Fibroblast of lung (primary cell): ENCODE data around the gene FAM13C.

Source experiments
- EZH2 ChIP-seq: IDR thresholded peaks from 2 replicates; pipeline ENCODE4 v1.5.1; 2012; ENCODE audit warnings: low read length, control low read depth, mild to moderate bottlenecking; ENCODE audit errors: missing control alignments
- TF ChIP-seq, protein P1 (sequence below), 2 donors: IDR thresholded peaks in 1 of 2; conservative IDR thresholded peaks in 1 of 2; 1 replicate in 1 of 2; 2 replicates in 1 of 2; pipeline ENCODE4 v1.5.1; 2011 to 2012; ENCODE audit warnings: low read length in 2 of 2, control low read depth in 1 of 2, inconsistent platforms in 1 of 2, low read depth in 1 of 2, mild to moderate bottlenecking in 1 of 2

DNA sequence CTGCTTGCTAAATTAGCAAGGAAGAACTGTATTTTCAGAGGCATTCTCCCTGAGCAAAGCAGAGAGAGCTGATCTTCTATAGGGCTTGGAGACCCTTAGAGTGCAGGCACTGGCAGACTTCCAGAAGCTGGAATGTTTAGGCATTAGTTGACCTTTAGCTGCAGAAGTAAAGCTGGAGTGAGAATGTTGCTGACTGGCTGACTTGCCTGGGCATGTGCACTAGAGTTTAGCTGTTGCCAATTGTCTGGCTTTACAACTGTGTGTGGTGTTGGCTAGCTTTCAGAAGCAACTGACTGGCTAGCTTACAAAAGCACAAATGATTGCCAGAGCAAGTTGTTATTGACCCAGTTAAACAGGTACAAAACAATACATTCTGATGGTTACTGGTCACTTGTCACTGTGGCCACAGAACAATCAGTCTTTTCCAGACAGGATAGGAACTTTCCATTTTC lies 25.1 kb downstream of the FAM13C start:
- TF ChIP-seq, protein P1, sequence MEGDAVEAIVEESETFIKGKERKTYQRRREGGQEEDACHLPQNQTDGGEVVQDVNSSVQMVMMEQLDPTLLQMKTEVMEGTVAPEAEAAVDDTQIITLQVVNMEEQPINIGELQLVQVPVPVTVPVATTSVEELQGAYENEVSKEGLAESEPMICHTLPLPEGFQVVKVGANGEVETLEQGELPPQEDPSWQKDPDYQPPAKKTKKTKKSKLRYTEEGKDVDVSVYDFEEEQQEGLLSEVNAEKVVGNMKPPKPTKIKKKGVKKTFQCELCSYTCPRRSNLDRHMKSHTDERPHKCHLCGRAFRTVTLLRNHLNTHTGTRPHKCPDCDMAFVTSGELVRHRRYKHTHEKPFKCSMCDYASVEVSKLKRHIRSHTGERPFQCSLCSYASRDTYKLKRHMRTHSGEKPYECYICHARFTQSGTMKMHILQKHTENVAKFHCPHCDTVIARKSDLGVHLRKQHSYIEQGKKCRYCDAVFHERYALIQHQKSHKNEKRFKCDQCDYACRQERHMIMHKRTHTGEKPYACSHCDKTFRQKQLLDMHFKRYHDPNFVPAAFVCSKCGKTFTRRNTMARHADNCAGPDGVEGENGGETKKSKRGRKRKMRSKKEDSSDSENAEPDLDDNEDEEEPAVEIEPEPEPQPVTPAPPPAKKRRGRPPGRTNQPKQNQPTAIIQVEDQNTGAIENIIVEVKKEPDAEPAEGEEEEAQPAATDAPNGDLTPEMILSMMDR (conservative IDR thresholded peaks at IDR 0.05 in 1 of 2, IDR thresholded peaks at IDR 0.05 in 1 of 2; ENCODE audit: low read depth in 1 of 2, low read length in 2 of 2) = no peak
- no peak for TF ChIP-seq EZH2
